EL (cell line): Measurements from ENCODE around the gene GLYATL2.

Source experiments
- DNase-seq: peaks from one replicate; pipeline ENCODE4 v3.0.0-alpha.2; 2016

GLYATL2 gene, protein sequence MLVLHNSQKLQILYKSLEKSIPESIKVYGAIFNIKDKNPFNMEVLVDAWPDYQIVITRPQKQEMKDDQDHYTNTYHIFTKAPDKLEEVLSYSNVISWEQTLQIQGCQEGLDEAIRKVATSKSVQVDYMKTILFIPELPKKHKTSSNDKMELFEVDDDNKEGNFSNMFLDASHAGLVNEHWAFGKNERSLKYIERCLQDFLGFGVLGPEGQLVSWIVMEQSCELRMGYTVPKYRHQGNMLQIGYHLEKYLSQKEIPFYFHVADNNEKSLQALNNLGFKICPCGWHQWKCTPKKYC

DNA sequence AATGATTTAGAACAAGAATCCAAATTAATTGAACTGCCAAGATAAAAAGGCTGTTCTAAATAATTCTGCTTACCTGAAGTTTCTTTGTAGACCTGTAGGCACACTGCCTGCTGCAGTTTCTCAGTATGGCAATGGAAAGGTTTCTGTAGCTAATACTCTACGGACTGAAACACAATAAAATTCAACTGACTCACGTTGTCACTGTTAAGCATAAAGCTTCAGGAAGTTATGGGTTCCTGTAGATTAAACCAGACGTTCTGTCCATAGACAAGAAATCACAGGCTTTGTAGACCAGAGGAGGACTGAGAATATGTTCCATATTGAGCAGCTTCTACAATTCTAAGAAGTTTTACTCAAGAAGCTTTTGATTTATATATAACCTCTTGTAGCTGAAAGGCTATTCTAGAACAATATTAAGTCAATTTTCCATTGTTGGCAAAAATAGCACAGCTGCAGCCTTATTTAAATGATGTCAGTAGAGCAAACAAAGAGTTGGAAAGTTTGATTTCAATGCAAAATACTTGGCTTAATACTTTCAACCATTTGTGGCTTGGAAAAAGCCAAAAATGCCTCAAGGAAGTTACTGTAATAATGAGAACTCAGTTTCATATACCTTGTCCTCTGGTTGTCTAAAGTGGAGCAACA, at the start of gene GLYATL2:
GLYATL2 (minus strand) TSS at position 344 of the 645 bp plus-strand sequence. CDS start 5,092 bp downstream, outside the sequence.
- no peak for DNase-seq

- DNase-seq, result no peak
Measured at GRCh38 chr11:58893899-58894298, 49.4 kb upstream of the GLYATL2 start.

DNA sequence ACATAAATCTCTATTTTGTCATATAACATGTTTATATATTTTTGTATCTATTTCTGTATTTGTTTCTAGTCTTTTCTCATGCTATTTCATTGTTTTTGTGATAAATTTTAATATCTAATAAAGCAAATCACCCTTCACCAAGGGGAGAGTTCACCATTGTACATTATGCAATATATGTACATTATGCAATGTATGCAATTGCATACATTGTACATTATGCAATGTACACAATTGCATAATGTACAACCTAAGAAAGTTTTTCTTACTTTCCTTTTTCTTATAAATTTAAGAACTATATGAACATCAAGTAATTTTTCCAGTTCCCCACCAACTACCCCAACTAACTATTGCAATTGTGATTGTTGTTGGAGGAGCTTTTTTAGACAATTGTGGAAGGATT, 44.1 kb upstream of the GLYATL2 start:
- DNase-seq, result no peak

DNA sequence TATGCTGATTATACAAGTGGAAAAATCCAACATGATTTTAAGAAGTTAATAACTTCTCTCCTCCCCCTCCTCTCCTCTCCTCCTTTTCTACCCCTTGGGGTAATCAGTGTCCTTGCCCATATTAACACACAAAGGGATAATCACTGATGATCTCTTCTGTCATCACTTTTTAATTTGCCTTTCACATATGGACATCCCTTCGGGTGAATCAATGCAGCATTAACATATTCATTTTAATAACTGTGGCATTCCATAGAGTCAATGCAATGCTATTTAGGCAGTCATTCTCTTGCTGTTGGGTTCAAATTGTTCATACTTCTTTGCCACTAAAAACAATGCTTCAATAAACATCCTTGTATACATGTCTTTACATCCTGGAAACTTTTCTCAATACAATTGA, 42.9 kb upstream of the GLYATL2 start:
- DNase-seq, result no peak

DNA sequence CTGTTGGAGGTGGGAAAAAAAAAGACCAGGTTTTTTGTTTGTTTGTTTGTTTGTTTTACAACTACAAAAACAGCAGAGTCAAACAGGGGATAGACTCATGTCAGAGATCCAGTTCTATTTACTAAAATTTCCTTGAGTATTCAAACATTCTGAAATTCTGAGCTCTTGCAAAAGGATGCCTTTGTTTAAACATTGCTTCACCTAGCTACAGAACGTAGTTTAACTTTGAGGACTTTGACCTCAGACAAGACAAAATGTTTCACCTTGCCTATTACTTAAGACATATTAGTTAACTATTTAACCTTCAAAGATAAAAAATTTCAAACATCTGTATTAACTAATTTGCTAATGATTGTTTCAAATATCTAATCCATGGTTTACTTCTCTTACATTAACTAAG, 36.1 kb upstream of the GLYATL2 start:
- DNase-seq, result no peak

DNA sequence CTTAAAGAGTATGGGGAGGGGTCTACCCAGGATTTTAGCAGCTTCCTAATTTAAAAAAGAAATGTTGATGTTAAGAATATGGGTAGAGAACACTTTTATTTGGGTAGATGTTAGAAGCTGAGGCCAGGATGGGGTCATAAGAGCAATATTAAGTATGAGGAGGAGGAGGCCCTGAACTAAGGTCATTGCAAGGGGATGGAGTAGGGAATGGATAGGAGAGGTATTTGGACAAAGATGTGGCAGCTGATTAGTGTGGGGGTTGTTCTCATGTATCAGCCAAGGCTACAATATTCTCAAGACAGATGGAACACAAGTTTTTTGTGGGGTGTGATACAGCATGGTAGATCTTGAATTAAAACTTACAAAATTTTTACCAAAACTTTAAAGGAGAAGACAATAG, 35.7 kb upstream of the GLYATL2 start:
- DNase-seq, result no peak

- DNase-seq, result peak; percentile 70
Measured at GRCh38 chr11:58867556-58867955, 23.1 kb upstream of the GLYATL2 start.

DNA sequence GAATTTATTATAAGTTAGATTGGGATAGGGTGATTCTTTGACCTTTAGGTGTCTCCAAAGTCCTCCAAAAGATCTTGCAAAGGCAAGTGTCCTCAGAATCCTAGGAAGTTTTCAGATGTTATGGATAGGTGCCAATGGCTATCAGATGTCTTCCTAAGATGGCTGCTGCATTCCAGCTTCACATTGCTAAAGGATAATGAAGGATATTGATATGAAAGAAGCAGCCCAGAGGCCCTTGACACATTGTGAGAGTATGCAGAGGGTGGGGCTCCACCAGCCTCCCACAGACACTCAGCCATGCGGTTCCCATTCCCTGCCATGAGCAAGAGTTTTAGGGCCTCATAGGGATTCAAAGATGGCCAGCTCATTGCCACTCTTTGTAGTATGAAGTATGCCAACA, 22.3 kb upstream of the GLYATL2 start:
- DNase-seq, result peak; percentile 79

- DNase-seq, result no peak
Measured at GRCh38 chr11:58864335-58864734, 19.8 kb upstream of the GLYATL2 start.

DNA sequence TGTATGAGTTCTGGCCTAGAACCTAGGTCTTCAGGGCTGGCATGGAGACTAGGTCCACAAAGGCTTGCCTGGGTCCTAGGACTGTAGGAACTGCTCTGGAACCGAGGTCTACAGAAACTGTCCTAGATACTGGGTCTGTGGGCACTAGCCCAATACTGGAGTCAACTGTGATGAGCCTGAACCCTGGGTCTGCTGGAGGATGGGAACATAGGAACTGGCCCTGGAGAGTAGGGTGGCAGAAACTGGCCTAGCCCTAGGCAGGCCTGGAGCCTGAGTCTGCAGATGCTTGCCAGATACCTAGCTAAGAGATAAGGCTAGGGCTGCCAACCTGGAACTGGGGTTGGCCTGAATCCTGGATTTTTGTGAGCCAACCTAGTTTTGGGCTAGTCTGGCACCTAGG, 19.2 kb upstream of the GLYATL2 start:
- no peak for DNase-seq

DNA sequence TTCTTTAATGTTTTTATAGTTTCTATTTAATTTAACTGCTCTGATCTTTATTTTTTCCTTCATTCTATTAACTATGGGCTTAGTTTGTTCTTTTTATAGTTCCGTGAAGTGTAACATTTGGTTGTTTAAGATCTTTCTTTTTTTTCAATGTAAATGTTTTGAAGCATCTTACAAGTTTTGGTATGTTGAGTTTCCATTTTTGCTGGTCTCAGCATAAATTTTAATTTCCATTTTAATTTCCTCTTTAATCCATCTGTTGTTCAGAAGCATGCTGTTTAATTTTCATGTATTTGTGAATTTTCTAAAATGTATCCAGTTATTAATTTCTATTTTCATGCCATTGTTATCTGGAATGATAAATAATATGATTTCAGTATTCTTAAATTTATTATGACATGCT, 17.0 kb upstream of the GLYATL2 start:
- DNase-seq, result no peak

DNA sequence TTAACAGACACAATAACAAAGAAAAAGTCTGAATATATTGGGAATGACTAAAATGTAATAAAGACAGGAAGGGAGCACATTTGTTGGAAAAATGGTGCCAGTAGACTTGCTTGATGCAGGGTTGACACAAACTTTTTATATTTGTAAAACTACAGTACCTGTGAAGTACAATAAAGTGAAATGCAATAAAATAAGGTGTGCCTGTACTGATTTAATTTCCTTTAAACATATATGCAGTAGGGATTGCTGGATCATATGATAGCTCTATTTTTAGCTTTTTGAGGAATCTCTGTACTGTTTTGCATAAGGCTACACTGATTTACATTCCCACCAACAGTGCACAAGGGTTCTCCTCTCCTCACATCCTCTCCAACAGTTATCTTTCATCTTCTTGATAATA, 12.3 kb upstream of the GLYATL2 start:
- no peak for DNase-seq

- DNase-seq, result no peak
Measured at GRCh38 chr11:58845386-58845785, 882 bp upstream of the GLYATL2 start.

DNA sequence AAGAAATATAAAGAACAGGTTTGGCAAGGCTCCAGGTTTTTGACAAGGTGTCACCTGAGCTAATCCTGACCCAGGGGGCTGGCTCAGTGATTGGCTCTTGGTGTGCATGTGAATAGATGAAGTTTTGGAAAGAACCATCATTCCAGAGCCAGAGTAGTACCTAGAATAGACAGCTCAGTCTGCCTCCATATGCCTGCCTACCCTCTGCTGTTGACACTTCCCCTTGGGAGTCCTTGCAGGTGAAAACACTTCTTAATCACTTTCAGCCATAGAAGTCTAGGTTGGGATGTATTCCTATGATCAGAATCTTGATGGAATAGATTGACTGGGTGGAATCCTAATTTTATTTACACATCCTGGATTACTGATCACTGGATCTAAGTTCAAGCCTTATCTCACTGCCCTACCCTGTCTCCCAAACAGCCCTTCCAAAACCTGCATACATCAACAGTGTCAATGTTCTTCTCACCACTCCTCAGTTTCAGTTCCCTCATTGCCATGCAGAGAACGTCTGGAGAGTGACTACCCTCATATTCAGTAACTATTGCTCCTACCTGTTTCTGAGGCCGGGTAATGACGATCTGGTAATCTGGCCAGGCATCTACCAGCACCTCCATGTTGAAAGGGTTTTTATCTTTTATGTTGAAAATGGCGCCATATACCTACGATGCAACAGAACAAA, 6.7 kb downstream of the GLYATL2 start:
- DNase-seq, result no peak

GRCh38 chr11:58832056-58832645, 12.4 kb downstream of the GLYATL2 start:
- peak; percentile 36 for DNase-seq

DNA sequence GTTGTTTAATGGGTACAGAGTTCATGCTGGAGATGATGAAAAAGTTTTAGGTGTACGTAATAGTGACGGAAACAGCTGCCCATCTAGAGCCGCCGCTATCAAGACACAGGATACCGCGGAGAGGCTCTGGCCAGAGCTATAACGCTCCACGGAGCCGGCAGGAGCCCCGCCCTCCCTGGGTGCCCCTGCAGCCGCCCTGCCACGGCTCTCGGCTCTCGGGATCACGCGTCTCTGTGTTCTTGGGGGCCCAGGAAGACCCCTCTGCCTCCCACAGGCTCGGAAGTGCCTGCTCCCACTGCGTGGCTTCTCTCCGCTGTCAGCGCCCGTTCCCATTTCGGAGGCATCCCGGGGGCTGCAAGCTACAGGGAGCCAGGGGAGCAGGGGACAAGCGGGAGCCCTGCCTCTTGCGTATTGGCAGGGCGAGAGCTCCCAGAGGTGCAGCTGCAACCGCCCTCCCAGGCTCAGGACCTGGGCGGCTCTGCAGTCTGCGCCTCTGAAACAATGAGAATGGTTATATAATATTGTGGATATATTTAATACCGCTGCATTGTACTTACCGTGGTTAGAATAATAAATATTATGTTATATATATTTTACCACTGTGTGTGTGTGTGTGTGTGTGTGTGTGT, 13.7 kb downstream of the GLYATL2 start:
- peak; percentile 3 for DNase-seq

- DNase-seq, result peak; percentile 71
Measured at GRCh38 chr11:58829786-58830185, 14.7 kb downstream of the GLYATL2 start.

DNA sequence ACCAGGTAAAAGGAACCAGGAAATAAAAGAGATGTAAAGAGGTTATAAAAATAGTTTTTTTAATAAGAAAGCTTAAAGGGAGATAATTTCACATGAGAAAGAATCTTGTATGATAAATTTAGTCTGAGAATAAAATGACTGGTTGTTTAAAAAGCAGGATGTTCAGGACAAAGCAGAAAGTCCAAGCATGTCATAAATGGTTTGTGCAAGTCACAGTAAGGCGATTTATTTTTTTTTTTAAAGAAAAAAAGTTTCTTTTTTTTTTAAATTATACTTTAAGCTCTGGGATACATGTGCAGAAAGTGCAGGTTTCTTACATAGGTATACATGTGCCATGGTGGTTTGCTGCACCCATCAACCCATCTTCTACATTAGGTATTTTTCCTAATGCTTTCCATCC, 30.8 kb downstream of the GLYATL2 start:
- no peak for DNase-seq

- DNase-seq, result no peak
Measured at GRCh38 chr11:58811499-58811898, 33.0 kb downstream of the GLYATL2 start.

GRCh38 chr11:58807343-58807742, 37.2 kb downstream of the GLYATL2 start:
- DNase-seq, result no peak

GRCh38 chr11:58805065-58805464, 39.4 kb downstream of the GLYATL2 start:
- DNase-seq, result peak; percentile 58

DNA sequence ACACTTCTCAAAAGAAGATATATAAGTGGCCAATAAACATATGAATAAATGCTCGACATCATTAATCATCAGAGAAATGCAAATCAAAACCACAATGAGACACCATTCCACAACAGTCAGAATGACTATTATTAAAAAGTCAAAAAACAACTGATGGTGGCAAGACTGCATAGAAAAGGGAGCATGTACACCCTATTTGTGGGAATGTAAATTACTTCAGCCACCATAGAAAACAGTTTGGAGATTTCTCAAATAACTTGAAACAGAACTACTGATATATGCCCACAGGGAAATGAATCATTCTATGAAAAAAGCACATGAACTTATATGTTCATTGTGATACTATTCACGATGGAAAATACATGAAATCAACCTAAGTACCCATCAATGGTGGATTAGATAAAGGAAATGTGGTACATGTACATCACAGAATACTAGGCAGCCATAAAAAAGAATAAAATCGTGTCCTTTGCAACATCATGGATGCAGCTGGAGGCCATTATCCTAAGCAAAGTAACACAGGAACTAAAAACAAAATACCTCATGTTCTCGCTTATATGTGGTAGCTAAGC, 42.4 kb downstream of the GLYATL2 start:
- no peak for DNase-seq

GRCh38 chr11:58801302-58801701, 43.2 kb downstream of the GLYATL2 start:
- DNase-seq, result no peak
